IPS-18c (cell line): ENCODE results near the gene MFNG.

ENCODE experiments used
- H3K4me3 ChIP-seq: 2 replicates; pipeline ENCODE4 v1.7.0; 2013; ENCODE audit warnings: low read depth, mild to moderate bottlenecking, low read length, moderate library complexity; ENCODE audit not compliant: insufficient read depth
- H3K9me3 ChIP-seq: one replicate; pipeline ENCODE4 v1.6.1; 2013; ENCODE audit warnings: mild to moderate bottlenecking, low read length, moderate library complexity; ENCODE audit not compliant: control insufficient read depth, insufficient read depth

Gene MFNG

GRCh38 chr22:37485395-37486223 is 575 bp downstream of the MFNG start:
- H3K4me3 ChIP-seq = no peak overlapping the region
- no peaks in the 10 kb centered on the region for H3K9me3 ChIP-seq

GRCh38 chr22:37484480-37485394 is 1.4 kb downstream of the MFNG start:
- Histone ChIP-seq H3K9me3 (no peaks in the 10 kb centered on the region), H3K4me3 (no peak overlapping the region)

- no peaks in the 10 kb centered on the region for H3K9me3 ChIP-seq
- H3K4me3 ChIP-seq = no peak overlapping the region
Observed at GRCh38 chr22:37483050-37483449, 3.1 kb downstream of the MFNG start.

GRCh38 chr22:37482244-37482643 is 3.9 kb downstream of the MFNG start:
- Histone ChIP-seq H3K4me3 (no peak overlapping the region), H3K9me3 (no peaks in the 10 kb centered on the region)

GRCh38 chr22:37481347-37481907 is 4.8 kb downstream of the MFNG start:
- H3K4me3 ChIP-seq = no peak overlapping the region
- H3K9me3 ChIP-seq = no peaks in the 10 kb centered on the region

GRCh38 chr22:37480387-37481346 is 5.5 kb downstream of the MFNG start:
- Histone ChIP-seq H3K4me3 (no peak overlapping the region), H3K9me3 (no peaks in the 10 kb centered on the region)

- no peak overlapping the region for H3K4me3 ChIP-seq
- H3K9me3 ChIP-seq = no peaks in the 10 kb centered on the region
Observed at GRCh38 chr22:37479196-37479595, 7.0 kb downstream of the MFNG start.

GRCh38 chr22:37476389-37477329 is 9.5 kb downstream of the MFNG start:
- Histone ChIP-seq H3K9me3 (no peaks in the 10 kb centered on the region), H3K4me3 (no peak overlapping the region)

- H3K9me3 ChIP-seq = no peaks in the 10 kb centered on the region
Observed at GRCh38 chr22:37474447-37475090, 11.6 kb downstream of the MFNG start.

GRCh38 chr22:37473437-37473946 is 12.7 kb downstream of the MFNG start:
- H3K9me3 ChIP-seq = no peaks in the 10 kb centered on the region
- no peak overlapping the region for H3K4me3 ChIP-seq

More at GRCh38 chr22:37474447-37475090, 11.6 kb downstream of the MFNG start:
- no peak overlapping the region for H3K4me3 ChIP-seq

- no peaks in the 10 kb centered on the region for H3K9me3 ChIP-seq
Observed at GRCh38 chr22:37472418-37473006, 13.7 kb downstream of the MFNG start.

GRCh38 chr22:37471727-37472417 is 14.3 kb downstream of the MFNG start:
- H3K9me3 ChIP-seq = no peaks in the 10 kb centered on the region
- H3K4me3 ChIP-seq = no peak overlapping the region

More at GRCh38 chr22:37472418-37473006, 13.7 kb downstream of the MFNG start:
- no peak overlapping the region for H3K4me3 ChIP-seq

- no peak overlapping the region for H3K4me3 ChIP-seq
- no peaks in the 10 kb centered on the region for H3K9me3 ChIP-seq
Observed at GRCh38 chr22:37470087-37470445, 16.1 kb downstream of the MFNG start.

GRCh38 chr22:37469416-37470086 is 16.6 kb downstream of the MFNG start:
- Histone ChIP-seq H3K4me3 (no peak overlapping the region), H3K9me3 (no peaks in the 10 kb centered on the region)
